B cell (primary cell): ENCODE measurements around the gene SPATA17. TPM values are rescaled to one million over a fixed set of nuclear protein-coding genes. Genes with fewer than 3 reads are reported as not detected.
A peak's percentile ranks its signal among the peaks of the same experiment; 100 is the strongest.

Experiments
- ATAC-seq: fragments of 200-7000 bp; cut with Tn5 transposase; one replicate; pipeline ENCODE4 v1.10.0; 2021; ENCODE audit warnings: low read depth, mild to moderate bottlenecking, moderate number of reproducible peaks, moderate library complexity
- CTCF ChIA-PET: fragments of 350-600 bp; sonication (Branson Sonifier 250); formaldehyde crosslinking; loops from one replicate; lab custom pipeline; 2021; ENCODE audit warnings: antibody characterized with exemption, inconsistent platforms; lab: Charles Lee
- POLR2A ChIA-PET: fragments of 350-600 bp; sonication (Branson Sonifier 250); formaldehyde crosslinking; loops from one replicate; lab custom pipeline; 2021; ENCODE audit warnings: antibody characterized with exemption; lab: Charles Lee
- DNase-seq: peaks from one replicate; pipeline ENCODE4 v3.0.0; 2013
- H2AFZ ChIP-seq: 2 replicates; pipeline ENCODE4 v1.6.1; 2012; ENCODE audit warnings: mild to moderate bottlenecking, low read depth, low read length; ENCODE audit not compliant: insufficient read depth, poor library complexity, severe bottlenecking
- H3K27ac ChIP-seq, 2 donors: 1 replicate in 1 of 2; 2 replicates in 1 of 2; pipeline ENCODE4 v1.5.1; 2012 to 2013; ENCODE audit warnings: low read length in 2 of 2, mild to moderate bottlenecking in 2 of 2, moderate library complexity in 1 of 2
- H3K27me3 ChIP-seq, 4 experiments: fragments of 200-600 bp in 1 of 4; sonication (generic) in 1 of 4; replicated peaks in 1 of 4; 1 replicate in 2 of 4; 2 replicates in 2 of 4; pipeline versions ENCODE4 v1.6.1 to v1.7.0; 2013 to 2016; ENCODE audit warnings: low read length in 3 of 4, mild to moderate bottlenecking in 2 of 4, mixed read lengths in 1 of 4, moderate library complexity in 1 of 4; ENCODE audit not compliant: insufficient read depth in 4 of 4, control insufficient read depth in 3 of 4; ENCODE audit errors: control extremely low read depth in 1 of 4
- H3K36me3 ChIP-seq, 2 experiments: replicated peaks in 1 of 2; 1 replicate in 1 of 2; 2 replicates in 1 of 2; pipeline versions ENCODE4 v1.6.1 to v1.7.1; 2013; ENCODE audit warnings: low read length in 1 of 2; ENCODE audit not compliant: insufficient read depth in 2 of 2, control insufficient read depth in 1 of 2; ENCODE audit errors: control extremely low read depth in 1 of 2, extremely low read depth in 1 of 2
- H3K4me1 ChIP-seq, 2 donors: fragments of 200-600 bp in 1 of 2; sonication (generic) in 1 of 2; 1 replicate in 1 of 2; 2 replicates in 1 of 2; pipeline versions ENCODE4 v1.5.1 to v1.6.1; 2013 to 2017; ENCODE audit warnings: low read length in 2 of 2; ENCODE audit not compliant: control insufficient read depth in 2 of 2, insufficient read depth in 2 of 2
- H3K4me2 ChIP-seq: replicated peaks from 2 replicates; pipeline ENCODE3; 2012; ENCODE audit warnings: mild to moderate bottlenecking, low read depth, low read length; ENCODE audit not compliant: poor library complexity, severe bottlenecking
- H3K4me3 ChIP-seq, 5 experiments: fragments of 200-600 bp in 1 of 5; sonication (generic) in 1 of 5; 1 replicate in 3 of 5; 2 replicates in 2 of 5; pipeline versions ENCODE4 v1.5.1 to v1.7.0; 2011 to 2016; ENCODE audit warnings: low read length in 4 of 5, mild to moderate bottlenecking in 4 of 5, low read depth in 2 of 5, control low read depth in 1 of 5, moderate library complexity in 1 of 5; ENCODE audit not compliant: insufficient read depth in 1 of 5; ENCODE audit errors: control extremely low read depth in 1 of 5, extremely low read depth in 1 of 5
- H3K79me2 ChIP-seq: fragments of 200-600 bp; sonication (generic); one replicate; pipeline ENCODE4 v1.6.0; 2016; ENCODE audit warnings: low read length; ENCODE audit not compliant: control insufficient read depth, insufficient read depth
- H3K9ac ChIP-seq: fragments of 200-600 bp; sonication (generic); 2 replicates; pipeline ENCODE4 v1.6.1; 2017; ENCODE audit warnings: mild to moderate bottlenecking, low read length, moderate library complexity
- H3K9me3 ChIP-seq, 3 donors: one replicate each; pipeline versions ENCODE4 v1.6.1 to v1.7.1; 2013; ENCODE audit warnings: low read length in 2 of 3; ENCODE audit not compliant: control insufficient read depth in 2 of 3, insufficient read depth in 1 of 3; ENCODE audit errors: control extremely low read depth in 1 of 3
- H4K20me1 ChIP-seq: 2 replicates; pipeline ENCODE4 v1.6.0; 2012; ENCODE audit warnings: mild to moderate bottlenecking, low read length; ENCODE audit not compliant: insufficient read depth, control insufficient read depth, poor library complexity, severe bottlenecking
- H3K27ac Mint-ChIP-seq: one replicate; pipeline ENCODE4 v1.8.0; 2021; ENCODE audit warnings: mixed read lengths
- H3K27me3 Mint-ChIP-seq: one replicate; pipeline ENCODE4 v1.8.0; 2021; ENCODE audit warnings: mixed read lengths
- H3K4me1 Mint-ChIP-seq: one replicate; pipeline ENCODE4 v1.8.0; 2021; ENCODE audit warnings: mixed read lengths
- H3K4me3 Mint-ChIP-seq: one replicate; pipeline ENCODE4 v1.8.0; 2021; ENCODE audit warnings: mixed read lengths
- H3K9me3 Mint-ChIP-seq: one replicate; pipeline ENCODE4 v1.8.0; 2022; ENCODE audit warnings: mixed read lengths; ENCODE audit not compliant: insufficient read depth
- EZH2 ChIP-seq: IDR thresholded peaks from 2 replicates; pipeline ENCODE4 v1.6.1; 2012; ENCODE audit warnings: borderline replicate concordance, low read depth, mild to moderate bottlenecking, moderate library complexity, low read length; ENCODE audit not compliant: insufficient read depth, poor library complexity, severe bottlenecking
- WGBS: methylation state at CpG from one replicate; pipeline ENCODE4 v1.1.5; 2013; ENCODE audit warnings: missing lambda C conversion rate; ENCODE audit not compliant: insufficient coverage; 5-methylcytosine and 5-hydroxymethylcytosine counted together
- intact Hi-C: fragments of 100-400 bp; cut with micrococcal nuclease; formaldehyde crosslinking; loops from one replicate; pipeline ENCODE4 v1.10.0; 2022
- polyA plus RNA-seq: library from polyadenylated mRNA; depleted of rRNA; stranded (reverse); fragments of >200 nt; gene quantifications from 2 replicates; pipeline ENCODE4 v1.2.3, GENCODE V29; 2012
- total RNA-seq, 2 donors: library from RNA; stranded (reverse); fragments of 120-200 nt in 1 of 2; gene quantifications; 1 replicate in 1 of 2; 2 replicates in 1 of 2; pipeline versions ENCODE4 v1.2.3 to v1.2.4, GENCODE V29; 2013 to 2022
- TF ChIP-seq, protein P1 (sequence below): fragments of 200-600 bp; IDR thresholded peaks from one replicate; pipeline ENCODE4 v1.8.0; 2022; ENCODE audit warnings: antibody characterized with exemption, mild to moderate bottlenecking

Gene SPATA17
- total and polyA plus RNA-seq, 2 donors (not counting 1 experiment from before 2014, with no cell fraction given): not detected

GRCh38 chr1:217734973-217735372 is 103.8 kb downstream of the SPATA17 start:
- H3K9me3 ChIP-seq: no peaks in the 10 kb centered on the region
- no peak overlapping the region for H3K27ac Mint-ChIP-seq
- ChIA-PET POLR2A (no interaction called here), CTCF (no interaction called here)
- H3K36me3 ChIP-seq: no peaks in the 10 kb centered on the region
- H3K9ac ChIP-seq: no peak overlapping the region
- intact Hi-C loops: no loop called here
- H3K79me2 ChIP-seq: no peaks in the 10 kb centered on the region
- WGBS: 43% methylated on average over 1 of the region's 3 CpGs
- no peaks in the 10 kb centered on the region for H3K4me1 ChIP-seq
- no peak overlapping the region for H3K4me3 Mint-ChIP-seq
- no peak for TF ChIP-seq EZH2
- TF ChIP-seq, protein P1, sequence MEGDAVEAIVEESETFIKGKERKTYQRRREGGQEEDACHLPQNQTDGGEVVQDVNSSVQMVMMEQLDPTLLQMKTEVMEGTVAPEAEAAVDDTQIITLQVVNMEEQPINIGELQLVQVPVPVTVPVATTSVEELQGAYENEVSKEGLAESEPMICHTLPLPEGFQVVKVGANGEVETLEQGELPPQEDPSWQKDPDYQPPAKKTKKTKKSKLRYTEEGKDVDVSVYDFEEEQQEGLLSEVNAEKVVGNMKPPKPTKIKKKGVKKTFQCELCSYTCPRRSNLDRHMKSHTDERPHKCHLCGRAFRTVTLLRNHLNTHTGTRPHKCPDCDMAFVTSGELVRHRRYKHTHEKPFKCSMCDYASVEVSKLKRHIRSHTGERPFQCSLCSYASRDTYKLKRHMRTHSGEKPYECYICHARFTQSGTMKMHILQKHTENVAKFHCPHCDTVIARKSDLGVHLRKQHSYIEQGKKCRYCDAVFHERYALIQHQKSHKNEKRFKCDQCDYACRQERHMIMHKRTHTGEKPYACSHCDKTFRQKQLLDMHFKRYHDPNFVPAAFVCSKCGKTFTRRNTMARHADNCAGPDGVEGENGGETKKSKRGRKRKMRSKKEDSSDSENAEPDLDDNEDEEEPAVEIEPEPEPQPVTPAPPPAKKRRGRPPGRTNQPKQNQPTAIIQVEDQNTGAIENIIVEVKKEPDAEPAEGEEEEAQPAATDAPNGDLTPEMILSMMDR: no peak
- no peak overlapping the region for H3K4me3 ChIP-seq
- H4K20me1 ChIP-seq: no peaks in the 10 kb centered on the region
- H3K27me3 ChIP-seq: no peaks in the 10 kb centered on the region
- no peak overlapping the region for H3K4me2 ChIP-seq
- H3K27ac ChIP-seq: no peak overlapping the region
- ATAC-seq (no peak), DNase-seq (no peak)
- no peaks in the 10 kb centered on the region for H3K27me3 Mint-ChIP-seq
- no peaks in the 10 kb centered on the region for H3K4me1 Mint-ChIP-seq
- no peaks in the 10 kb centered on the region for H3K9me3 Mint-ChIP-seq
- no peak overlapping the region for H2AFZ ChIP-seq

DNA sequence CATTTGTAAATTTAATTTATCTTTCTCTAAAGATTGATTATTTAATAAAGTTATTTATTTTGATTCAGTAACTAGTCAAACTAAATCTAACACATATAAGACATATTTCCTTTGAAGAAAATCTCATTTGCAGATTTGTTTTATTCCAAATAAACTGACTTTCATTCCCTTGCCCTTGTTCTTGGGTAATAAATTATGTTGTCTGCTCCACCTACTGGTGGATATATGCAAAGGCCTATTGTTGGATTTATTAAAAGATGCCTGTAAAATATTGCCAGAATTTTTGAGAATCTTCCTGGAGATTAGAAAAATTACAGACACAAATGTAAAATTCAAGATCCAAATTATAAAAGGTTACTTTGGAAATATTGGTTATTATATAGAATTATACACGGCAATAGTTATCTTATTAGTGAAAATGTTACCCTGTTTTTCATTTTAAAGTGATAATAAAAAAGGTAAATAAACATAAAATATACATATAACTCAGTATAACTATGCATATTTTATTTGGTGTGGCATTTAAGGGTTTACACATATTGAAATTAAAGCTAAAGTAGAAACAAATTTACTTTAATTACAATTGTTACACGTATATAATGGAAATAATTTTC is 116.1 kb downstream of the SPATA17 start:
- Histone ChIP-seq H2AFZ (no peak overlapping the region), H3K9me3 (no peaks in the 10 kb centered on the region), H3K4me2 (no peak overlapping the region), H4K20me1 (no peaks in the 10 kb centered on the region), H3K4me3 (no peak overlapping the region), H3K4me1 (no peaks in the 10 kb centered on the region), H3K27me3 (no peaks in the 10 kb centered on the region), H3K79me2 (no peaks in the 10 kb centered on the region), H3K27ac (no peak overlapping the region), H3K36me3 (no peaks in the 10 kb centered on the region), H3K9ac (no peak overlapping the region)
- Mint-ChIP-seq H3K4me1 (no peaks in the 10 kb centered on the region), H3K4me3 (no peak overlapping the region), H3K9me3 (no peaks in the 10 kb centered on the region), H3K27ac (no peak overlapping the region), H3K27me3 (no peaks in the 10 kb centered on the region)
- intact Hi-C loops: no loop called here
- DNase-seq: peak; percentile 5
- no peak for TF ChIP-seq EZH2
- TF ChIP-seq, protein P1: peak; percentile 80
- CTCF ChIA-PET: interaction anchor here (1.2 kb wide), 1 partner anchor 9 kb away, joined by 3 read pairs; no protein-coding TSS in a partner anchor
- ATAC-seq: no peak
- WGBS: no CpG with 5 or more reads among the region's 2 CpGs
- POLR2A ChIA-PET: no interaction called here
